Measurements from ENCODE around the gene C2orf49.

Gene C2orf49

DNA sequence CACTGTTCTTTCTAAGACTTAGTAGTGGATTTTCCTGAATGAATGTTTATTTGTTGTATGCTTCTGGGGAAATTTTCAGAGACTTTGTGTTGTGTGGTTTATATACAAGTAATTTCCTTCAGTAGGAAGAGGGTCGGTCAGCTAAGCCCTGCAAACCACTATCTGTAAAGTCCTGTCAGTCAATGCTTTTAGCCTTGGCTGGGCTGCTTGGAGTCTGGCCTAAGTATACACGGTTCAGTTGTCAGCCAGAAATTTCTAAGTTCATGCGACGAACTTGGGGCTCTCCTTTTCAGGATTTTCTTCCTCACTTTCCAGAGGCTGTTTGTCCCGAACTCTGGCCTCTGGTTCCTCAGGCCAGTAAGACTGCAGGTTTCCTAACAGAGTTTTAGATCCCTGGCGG, 21.3 kb downstream of the C2orf49 start:
- H2BK12ac ChIP-seq (ENCODE audit: low read length), result no peak overlapping the region
- H3K27ac ChIP-seq (replicated peaks; ENCODE audit: low read length), result no peak overlapping the region
- H4K91ac ChIP-seq (ENCODE audit: low read depth, low read length, poor library complexity), result no peak overlapping the region
- H2BK5ac ChIP-seq (ENCODE audit: low read length), result no peak overlapping the region
- peaks cover 1% of the 10 kb centered on the region for H3K79me1 ChIP-seq (ENCODE audit: low read depth, low read length)
- H3K36me3 ChIP-seq (replicated peaks in 1 of 2; ENCODE audit: control insufficient read depth in 2 of 2, insufficient read depth in 2 of 2, low read length in 2 of 2), result peaks cover 19 to 88% of the 10 kb centered on the region in 2 donors
- no peak overlapping the region for H3K4ac ChIP-seq (ENCODE audit: low read length)
- DNase-seq (ENCODE audit: low spot score), result no peak
- H3K23ac ChIP-seq (ENCODE audit: low read depth, low read length, poor library complexity), result no peak overlapping the region
- H2BK15ac ChIP-seq (ENCODE audit: low read length), result no peak overlapping the region
- H3K27me3 ChIP-seq (ENCODE audit: control insufficient read depth in 3 of 3, insufficient read depth in 3 of 3, low read depth in 1 of 3, low read length in 3 of 3), result no peaks in the 10 kb centered on the region
- WGBS, 2 donors (ENCODE audit: extremely low coverage in 2 of 2, insufficient read length in 2 of 2, insufficient replicate concordance in 1 of 2), result no CpG with 5 or more reads among the region's 6 CpGs
- no peak overlapping the region for H3K4me2 ChIP-seq (ENCODE audit: insufficient read depth, low read length, poor library complexity, severe bottlenecking)
- H3K18ac ChIP-seq (ENCODE audit: low read length), result no peak overlapping the region
- H3K14ac ChIP-seq (ENCODE audit: low read length), result no peak overlapping the region
- H4K8ac ChIP-seq (ENCODE audit: low read depth, low read length), result no peak overlapping the region
- no peak overlapping the region for H2AK5ac ChIP-seq (ENCODE audit: low read depth, low read length)
- no peaks in the 10 kb centered on the region for H3K4me1 ChIP-seq (ENCODE audit: control insufficient read depth in 2 of 2, insufficient read depth in 1 of 2, low read depth in 1 of 2, low read length in 2 of 2)
- no peak overlapping the region for H2BK120ac ChIP-seq (ENCODE audit: low read depth, low read length)
- H3K9me3 ChIP-seq (replicated peaks in 1 of 2; ENCODE audit: control insufficient read depth in 2 of 2, insufficient read depth in 1 of 2, low read depth in 1 of 2, low read length in 2 of 2), result peaks cover 0 to 17% of the 10 kb centered on the region in 2 donors
- no peak overlapping the region for H3K9ac ChIP-seq (ENCODE audit: low read depth, low read length, poor library complexity)
- no peak overlapping the region for H2AFZ ChIP-seq (ENCODE audit: low read length)
- H3K4me3 ChIP-seq (ENCODE audit: low read length in 2 of 2), result no peak overlapping the region

- H3K79me1 ChIP-seq (ENCODE audit: low read depth, low read length), result peaks cover 1% of the 10 kb centered on the region
- no peak overlapping the region for H2AK5ac ChIP-seq (ENCODE audit: low read depth, low read length)
- DNase-seq (ENCODE audit: low spot score), result no peak
- H2BK12ac ChIP-seq (ENCODE audit: low read length), result no peak overlapping the region
- no peak overlapping the region for H3K23ac ChIP-seq (ENCODE audit: low read depth, low read length, poor library complexity)
- H3K4me2 ChIP-seq (ENCODE audit: insufficient read depth, low read length, poor library complexity, severe bottlenecking), result no peak overlapping the region
- no peak overlapping the region for H3K14ac ChIP-seq (ENCODE audit: low read length)
- H2BK120ac ChIP-seq (ENCODE audit: low read depth, low read length), result no peak overlapping the region
- H3K4ac ChIP-seq (ENCODE audit: low read length), result no peak overlapping the region
- H3K27ac ChIP-seq (replicated peaks; ENCODE audit: low read length), result no peak overlapping the region
- H3K36me3 ChIP-seq (replicated peaks in 1 of 2; ENCODE audit: control insufficient read depth in 2 of 2, insufficient read depth in 2 of 2, low read length in 2 of 2), result peaks cover 22 to 87% of the 10 kb centered on the region in 2 donors
- H4K8ac ChIP-seq (ENCODE audit: low read depth, low read length), result no peak overlapping the region
- peaks cover 0 to 16% of the 10 kb centered on the region in 2 donors for H3K9me3 ChIP-seq (replicated peaks in 1 of 2; ENCODE audit: control insufficient read depth in 2 of 2, insufficient read depth in 1 of 2, low read depth in 1 of 2, low read length in 2 of 2)
- H2AFZ ChIP-seq (ENCODE audit: low read length), result no peak overlapping the region
- H2BK15ac ChIP-seq (ENCODE audit: low read length), result no peak overlapping the region
- no peaks in the 10 kb centered on the region for H3K27me3 ChIP-seq (ENCODE audit: control insufficient read depth in 3 of 3, insufficient read depth in 3 of 3, low read depth in 1 of 3, low read length in 3 of 3)
- no peak overlapping the region for H3K18ac ChIP-seq (ENCODE audit: low read length)
- H3K9ac ChIP-seq (ENCODE audit: low read depth, low read length, poor library complexity), result no peak overlapping the region
- no peaks in the 10 kb centered on the region for H3K4me1 ChIP-seq (ENCODE audit: control insufficient read depth in 2 of 2, insufficient read depth in 1 of 2, low read depth in 1 of 2, low read length in 2 of 2)
- no peak overlapping the region for H4K91ac ChIP-seq (ENCODE audit: low read depth, low read length, poor library complexity)
- WGBS, 2 donors (ENCODE audit: extremely low coverage in 2 of 2, insufficient read length in 2 of 2, insufficient replicate concordance in 1 of 2), result no CpG with 5 or more reads among the region's 11 CpGs
- no peak overlapping the region for H2BK5ac ChIP-seq (ENCODE audit: low read length)
- no peak overlapping the region for H3K4me3 ChIP-seq (ENCODE audit: low read length in 2 of 2)
Measured at GRCh38 chr2:105361102-105361889, 24.0 kb downstream of the C2orf49 start.

- Histone ChIP-seq H3K23ac (ENCODE audit: low read depth, low read length, poor library complexity) (no peak overlapping the region), H3K4me3 (ENCODE audit: low read length in 2 of 2) (no peak overlapping the region), H2BK15ac (ENCODE audit: low read length) (no peak overlapping the region), H3K18ac (ENCODE audit: low read length) (no peak overlapping the region), H3K36me3 (replicated peaks in 1 of 2; ENCODE audit: control insufficient read depth in 2 of 2, insufficient read depth in 2 of 2, low read length in 2 of 2) (peaks cover 25 to 85% of the 10 kb centered on the region in 2 donors), H3K9ac (ENCODE audit: low read depth, low read length, poor library complexity) (no peak overlapping the region), H2AK5ac (ENCODE audit: low read depth, low read length) (no peak overlapping the region), H3K14ac (ENCODE audit: low read length) (no peak overlapping the region), H2AFZ (ENCODE audit: low read length) (no peak overlapping the region), H3K9me3 (replicated peaks in 1 of 2; ENCODE audit: control insufficient read depth in 2 of 2, insufficient read depth in 1 of 2, low read depth in 1 of 2, low read length in 2 of 2) (no peaks in the 10 kb centered on the region), H2BK5ac (ENCODE audit: low read length) (no peak overlapping the region), H4K8ac (ENCODE audit: low read depth, low read length) (no peak overlapping the region), H3K79me1 (ENCODE audit: low read depth, low read length) (peaks cover 1% of the 10 kb centered on the region), H3K4me2 (ENCODE audit: insufficient read depth, low read length, poor library complexity, severe bottlenecking) (no peak overlapping the region), H4K91ac (ENCODE audit: low read depth, low read length, poor library complexity) (no peak overlapping the region), H3K27me3 (ENCODE audit: control insufficient read depth in 3 of 3, insufficient read depth in 3 of 3, low read depth in 1 of 3, low read length in 3 of 3) (no peaks in the 10 kb centered on the region), H3K27ac (replicated peaks; ENCODE audit: low read length) (no peak overlapping the region), H3K4ac (ENCODE audit: low read length) (no peak overlapping the region), H3K4me1 (ENCODE audit: control insufficient read depth in 2 of 2, insufficient read depth in 1 of 2, low read depth in 1 of 2, low read length in 2 of 2) (no peaks in the 10 kb centered on the region), H2BK120ac (ENCODE audit: low read depth, low read length) (no peak overlapping the region), H2BK12ac (ENCODE audit: low read length) (no peak overlapping the region)
- no CpG with 5 or more reads among the region's 15 CpGs for WGBS, 2 donors (ENCODE audit: extremely low coverage in 2 of 2, insufficient read length in 2 of 2, insufficient replicate concordance in 1 of 2)
- no peak for DNase-seq (ENCODE audit: low spot score)
Measured at GRCh38 chr2:105362862-105363591, 25.7 kb downstream of the C2orf49 start.

GRCh38 chr2:105364436-105365139, 27.2 kb downstream of the C2orf49 start:
- no peak overlapping the region for H3K9ac ChIP-seq (ENCODE audit: low read depth, low read length, poor library complexity)
- H3K4me2 ChIP-seq (ENCODE audit: insufficient read depth, low read length, poor library complexity, severe bottlenecking), result no peak overlapping the region
- no peak overlapping the region for H4K8ac ChIP-seq (ENCODE audit: low read depth, low read length)
- H3K14ac ChIP-seq (ENCODE audit: low read length), result no peak overlapping the region
- peaks cover 1% of the 10 kb centered on the region for H3K79me1 ChIP-seq (ENCODE audit: low read depth, low read length)
- DNase-seq (ENCODE audit: low spot score), result no peak
- WGBS, 2 donors (ENCODE audit: extremely low coverage in 2 of 2, insufficient read length in 2 of 2, insufficient replicate concordance in 1 of 2), result no CpG with 5 or more reads among the region's 5 CpGs
- no peak overlapping the region for H4K91ac ChIP-seq (ENCODE audit: low read depth, low read length, poor library complexity)
- H2BK5ac ChIP-seq (ENCODE audit: low read length), result no peak overlapping the region
- no peaks in the 10 kb centered on the region for H3K27me3 ChIP-seq (ENCODE audit: control insufficient read depth in 3 of 3, insufficient read depth in 3 of 3, low read depth in 1 of 3, low read length in 3 of 3)
- H3K9me3 ChIP-seq (replicated peaks in 1 of 2; ENCODE audit: control insufficient read depth in 2 of 2, insufficient read depth in 1 of 2, low read depth in 1 of 2, low read length in 2 of 2), result no peaks in the 10 kb centered on the region
- H3K4ac ChIP-seq (ENCODE audit: low read length), result no peak overlapping the region
- no peak overlapping the region for H3K27ac ChIP-seq (replicated peaks; ENCODE audit: low read length)
- no peak overlapping the region for H3K23ac ChIP-seq (ENCODE audit: low read depth, low read length, poor library complexity)
- H3K4me1 ChIP-seq (ENCODE audit: control insufficient read depth in 2 of 2, insufficient read depth in 1 of 2, low read depth in 1 of 2, low read length in 2 of 2), result no peaks in the 10 kb centered on the region
- H2AFZ ChIP-seq (ENCODE audit: low read length), result no peak overlapping the region
- H3K18ac ChIP-seq (ENCODE audit: low read length), result no peak overlapping the region
- H2BK120ac ChIP-seq (ENCODE audit: low read depth, low read length), result no peak overlapping the region
- H3K36me3 ChIP-seq (replicated peaks in 1 of 2; ENCODE audit: control insufficient read depth in 2 of 2, insufficient read depth in 2 of 2, low read length in 2 of 2), result peaks cover 20 to 86% of the 10 kb centered on the region in 2 donors
- H2BK12ac ChIP-seq (ENCODE audit: low read length), result no peak overlapping the region
- no peak overlapping the region for H3K4me3 ChIP-seq (ENCODE audit: low read length in 2 of 2)
- H2AK5ac ChIP-seq (ENCODE audit: low read depth, low read length), result no peak overlapping the region
- no peak overlapping the region for H2BK15ac ChIP-seq (ENCODE audit: low read length)
